GM19043 (cell line): ENCODE measurements around the gene ATP2B2.

Experiments used
- ATAC-seq: cut with Tn5 transposase; IDR thresholded peaks from one replicate; pipeline ENCODE4 v1.9.1; 2021; ENCODE audit warnings: low read depth; ENCODE audit not compliant: unreplicated experiment

ATP2B2 gene

DNA sequence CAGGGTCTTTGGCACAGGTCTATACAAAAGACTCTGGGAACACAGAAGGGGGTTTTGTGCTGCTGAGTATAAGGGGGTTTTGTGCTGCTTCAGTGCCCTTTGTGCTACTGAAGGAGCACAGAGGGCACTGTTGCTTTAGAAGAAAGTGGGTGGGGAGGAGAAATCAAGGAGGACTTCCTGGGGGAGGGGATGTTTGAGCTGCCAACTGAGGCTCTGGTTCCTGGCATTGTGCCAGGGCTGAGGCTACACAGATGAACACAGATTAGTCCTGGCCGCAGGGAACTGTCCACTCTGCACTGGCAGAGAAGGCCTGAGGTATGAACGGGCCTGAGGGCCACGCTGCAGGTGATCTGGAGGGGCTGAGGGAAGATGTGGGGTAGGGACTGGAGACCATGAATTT, 152.2 kb downstream of the ATP2B2 start:
- ATAC-seq: no peak

DNA sequence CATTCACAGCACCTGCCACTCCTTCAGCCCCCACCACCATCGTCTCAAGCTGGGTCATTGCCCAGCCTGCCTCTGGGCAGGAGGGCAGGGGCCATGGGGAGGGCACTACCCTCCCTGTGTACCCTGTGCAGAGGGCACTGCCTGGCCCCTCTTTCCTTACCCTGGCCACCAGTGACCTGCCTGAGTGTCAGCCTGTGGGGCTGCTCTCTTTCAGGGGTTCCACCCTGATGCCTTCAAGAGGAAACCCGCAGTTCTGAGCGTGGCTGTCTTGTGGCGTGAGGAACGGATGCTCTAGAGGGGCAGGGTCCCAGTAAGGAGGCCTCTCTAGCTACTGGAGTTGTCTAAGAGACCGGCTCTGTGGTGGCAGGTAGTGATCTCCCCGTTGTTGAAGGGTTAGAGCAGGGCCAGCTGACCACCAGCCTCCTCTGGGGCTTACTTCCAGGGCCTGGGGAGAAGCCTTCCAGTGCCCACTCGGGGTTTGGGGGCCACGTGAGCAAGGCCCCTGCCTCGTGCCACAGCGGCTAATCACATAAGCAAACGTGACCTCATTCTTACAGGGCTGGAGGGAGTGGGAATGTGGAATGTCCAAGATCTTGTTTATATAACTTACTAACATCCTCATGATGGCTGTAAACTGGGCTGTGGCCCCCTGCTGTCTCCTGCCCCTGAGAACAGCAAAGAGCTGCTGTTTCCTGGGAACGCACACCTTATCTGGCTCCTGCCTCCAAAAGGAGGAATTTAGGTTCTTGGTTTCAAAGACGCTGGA, 153.1 kb downstream of the ATP2B2 start:
- no peak for ATAC-seq

DNA sequence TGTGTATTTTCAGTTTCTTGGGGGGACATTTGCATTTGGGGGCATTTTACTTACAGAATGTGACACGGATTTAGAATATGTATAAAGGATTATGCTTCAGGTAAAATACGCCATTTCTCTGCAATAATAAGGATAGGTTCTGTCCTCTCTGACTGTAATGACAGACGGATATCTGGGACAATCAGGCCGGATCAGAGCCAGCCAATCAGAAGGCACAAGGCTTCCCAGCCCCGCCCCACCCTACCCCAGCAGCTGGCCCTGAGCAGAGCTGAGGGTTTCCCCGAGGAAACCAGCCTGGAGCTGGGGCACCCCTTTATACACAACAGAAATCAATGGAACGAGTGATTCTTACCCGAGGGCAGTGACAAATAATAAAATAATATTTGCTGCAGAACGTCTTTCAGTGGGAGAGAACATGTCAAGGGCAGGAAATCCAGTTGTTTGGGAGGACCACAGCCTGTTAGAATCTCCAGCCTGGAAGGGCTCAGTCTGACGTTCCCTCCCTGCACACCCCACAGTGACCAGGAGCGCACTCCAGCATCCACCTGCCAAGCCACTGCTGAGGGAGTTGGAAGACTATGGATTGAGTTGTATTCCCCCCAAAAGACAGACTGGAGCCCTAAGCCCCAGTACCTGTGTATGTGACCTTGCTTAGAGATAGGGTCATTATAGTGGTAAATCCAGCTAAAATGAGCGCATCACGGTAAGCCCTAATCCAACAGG, 154.2 kb downstream of the ATP2B2 start:
- ATAC-seq: no peak

DNA sequence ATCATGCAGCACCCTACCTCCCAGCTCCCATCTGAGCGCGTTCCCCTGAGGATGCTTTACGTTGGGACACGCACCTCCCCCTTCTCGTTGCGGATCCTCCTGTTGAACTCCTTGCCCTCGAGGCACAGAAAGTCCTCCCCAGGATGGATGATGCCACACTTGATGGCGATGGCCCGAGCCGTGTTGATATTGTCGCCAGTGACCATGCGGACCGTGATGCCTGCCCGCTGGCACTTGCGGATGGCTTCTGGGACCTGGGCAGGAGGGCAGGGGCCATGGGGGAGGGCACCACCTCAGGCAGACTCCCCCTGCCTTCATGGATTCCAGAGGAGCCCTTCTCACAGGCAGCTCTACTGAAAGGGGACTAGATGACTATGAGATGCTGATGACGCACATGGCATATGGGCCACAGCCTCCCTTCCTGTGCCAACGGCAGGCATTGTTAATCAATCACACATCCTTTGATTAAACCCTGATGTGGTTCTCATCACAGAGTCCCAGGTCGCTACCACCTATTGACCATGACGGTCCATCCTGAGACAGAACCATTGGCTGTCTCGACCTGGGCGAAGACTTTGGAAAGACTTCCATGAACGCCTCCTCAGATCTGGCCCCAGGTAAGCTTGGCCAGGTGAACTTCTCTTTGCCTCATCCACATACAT, 154.9 kb downstream of the ATP2B2 start:
- no peak for ATAC-seq

DNA sequence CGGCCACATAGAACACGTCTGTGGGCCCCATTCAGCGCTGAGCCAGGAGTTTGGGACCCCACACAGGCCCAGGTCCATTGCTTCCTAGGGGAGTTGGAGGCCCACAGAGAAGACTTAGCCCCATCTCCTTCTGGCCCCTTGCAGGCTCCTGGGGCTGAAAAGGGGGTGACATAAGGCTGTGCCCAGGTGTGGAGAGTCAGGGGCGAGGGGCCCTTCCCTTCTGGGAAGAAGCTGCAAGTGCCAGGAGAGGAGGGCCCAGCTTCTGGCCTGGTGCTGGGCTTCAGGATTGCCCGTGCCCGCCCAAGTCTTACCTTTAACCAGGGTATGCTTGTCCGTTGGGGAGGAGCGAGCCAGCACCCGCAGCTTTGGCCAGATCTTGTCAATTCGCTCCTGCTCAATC, 155.6 kb downstream of the ATP2B2 start:
- ATAC-seq: no peak

DNA sequence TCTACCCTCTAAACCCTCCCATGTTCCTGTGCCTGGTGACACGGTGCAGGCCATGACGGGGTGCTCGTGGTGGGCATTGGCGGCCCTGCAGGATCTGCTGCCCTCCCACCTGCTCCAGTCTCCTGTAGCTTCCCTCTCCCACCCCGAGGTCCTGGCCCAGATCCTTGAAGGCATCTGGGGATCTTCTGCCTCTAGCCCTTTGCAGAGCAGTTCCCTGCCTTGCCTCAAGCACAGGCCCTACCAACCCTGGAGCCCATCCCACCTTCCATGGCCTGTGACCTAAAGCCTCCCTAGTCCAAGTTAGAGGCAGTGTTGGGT, 157.0 kb downstream of the ATP2B2 start:
- no peak for ATAC-seq

DNA sequence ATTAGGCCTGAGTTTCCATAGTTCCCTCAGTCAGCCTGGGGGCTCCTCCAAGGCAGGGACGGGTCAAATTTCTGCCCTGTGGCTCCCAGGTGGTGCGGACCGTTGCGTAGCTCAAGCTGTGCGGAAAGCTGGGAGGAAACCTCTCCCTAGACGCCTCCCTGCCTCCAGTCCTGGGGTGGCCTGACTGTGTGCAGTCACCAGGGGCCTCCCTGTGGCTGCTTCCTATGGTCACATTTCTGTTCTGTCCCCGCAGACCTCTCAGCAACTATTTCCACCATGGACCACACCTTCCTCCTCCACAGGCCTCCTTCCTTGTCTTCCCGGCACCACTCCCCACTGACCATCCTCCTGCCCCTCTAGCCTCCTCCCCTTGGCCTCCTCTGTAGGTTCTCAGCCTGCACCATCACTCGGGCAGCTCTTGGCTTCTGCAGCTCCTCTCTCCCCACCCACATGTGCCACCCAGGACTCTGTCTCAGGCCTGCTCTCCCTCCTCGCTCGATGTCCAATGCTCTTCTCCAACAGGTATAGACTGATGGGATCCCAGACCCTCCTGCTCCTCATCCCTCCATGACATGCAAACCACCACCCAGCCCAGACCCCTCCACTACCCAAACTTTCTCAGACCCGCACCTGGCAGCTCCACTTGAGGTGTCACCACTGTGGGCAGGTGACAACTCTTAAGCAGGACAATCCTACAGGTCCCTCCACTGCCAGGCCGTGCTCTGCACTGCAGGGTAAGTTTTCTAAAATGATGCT, 157.6 kb downstream of the ATP2B2 start:
- no peak for ATAC-seq

DNA sequence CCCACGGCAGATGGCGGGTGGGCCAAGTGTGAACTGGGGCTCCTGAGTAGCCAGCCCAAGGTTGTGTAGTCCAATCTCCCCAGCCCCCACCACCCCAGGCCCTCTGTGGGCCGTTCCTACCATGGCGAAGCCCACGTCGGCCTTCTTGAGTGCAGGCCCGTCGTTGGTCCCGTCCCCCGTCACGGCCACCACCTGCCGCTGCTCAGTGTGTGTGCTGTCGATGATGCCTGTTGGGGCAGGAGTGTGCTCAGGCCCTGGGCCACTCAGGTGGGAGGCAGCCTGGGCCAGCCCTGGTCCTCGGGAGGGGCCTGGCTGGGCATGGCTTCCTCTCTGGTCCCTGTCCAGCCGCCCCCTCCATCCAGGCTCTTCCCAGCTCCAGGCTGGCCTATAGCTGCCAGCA, 159.5 kb downstream of the ATP2B2 start:
- no peak for ATAC-seq

DNA sequence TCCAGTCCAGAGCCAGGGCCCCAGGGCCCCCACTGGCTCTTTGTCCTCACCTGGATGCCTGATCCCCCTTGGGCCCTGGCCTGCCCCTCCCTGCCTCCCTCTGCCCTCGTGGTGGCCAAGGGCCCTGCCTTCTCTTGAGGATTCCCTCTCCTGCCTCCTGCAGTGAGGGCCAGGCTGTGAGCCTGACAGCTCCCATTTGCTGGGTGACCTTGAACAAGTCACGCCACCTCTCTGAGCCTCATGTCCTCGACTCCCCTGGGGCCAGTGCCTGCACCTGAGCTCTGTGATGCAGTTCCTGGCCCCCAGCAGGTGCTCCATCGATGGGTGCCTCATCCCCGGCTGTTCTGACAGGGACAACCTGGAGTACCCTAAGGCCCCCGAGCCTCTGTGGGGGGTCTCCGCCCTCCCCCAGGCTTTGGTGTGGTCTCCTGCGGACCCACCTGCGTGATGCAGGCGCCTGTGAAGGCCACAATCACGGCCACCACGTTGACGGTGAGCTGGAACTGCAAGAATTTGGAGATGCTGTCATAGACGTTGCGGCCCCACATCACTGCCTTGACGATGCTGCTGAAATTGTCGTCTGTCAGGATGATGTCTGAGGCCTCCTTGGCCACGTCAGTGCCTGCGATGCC, 160.3 kb downstream of the ATP2B2 start:
- ATAC-seq: no peak

DNA sequence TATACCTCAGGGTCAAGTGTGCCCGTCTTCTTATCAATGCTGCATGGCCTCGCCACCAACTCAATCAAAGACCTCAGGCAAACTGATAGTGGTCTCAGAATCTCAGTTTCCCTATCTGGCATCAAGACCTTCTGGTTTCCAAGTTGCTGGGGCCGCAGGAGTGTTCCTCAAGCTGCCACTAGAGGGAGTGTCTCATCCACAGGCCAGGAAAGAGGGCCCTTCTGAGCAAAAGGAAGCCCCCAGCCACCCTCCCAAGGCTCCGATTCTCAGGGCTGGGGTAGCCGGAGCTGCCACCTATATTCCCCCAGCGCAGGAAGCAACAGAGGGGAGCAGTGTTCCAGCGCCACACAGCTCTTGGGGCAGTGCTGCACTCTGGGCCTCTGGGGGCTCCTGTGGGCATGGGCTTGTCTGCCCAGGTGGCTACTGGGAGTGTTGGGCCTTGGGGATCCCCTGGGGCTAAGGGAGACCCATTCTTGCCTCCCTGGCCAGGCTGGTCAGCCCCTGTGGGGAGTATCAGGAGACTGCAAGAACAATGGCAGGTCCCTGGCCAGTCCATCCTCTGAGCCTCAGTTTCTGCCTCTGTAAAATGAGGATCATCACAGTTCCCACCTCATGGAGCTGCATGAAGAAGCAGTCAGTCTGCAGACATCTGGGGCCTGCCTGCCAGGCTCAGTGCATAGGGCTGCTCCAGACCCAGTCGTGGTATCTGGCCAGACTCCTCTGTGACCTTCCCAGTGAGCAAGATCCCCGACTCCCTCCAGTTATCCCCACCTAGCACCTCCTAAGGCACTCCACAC, 161.0 kb downstream of the ATP2B2 start:
- ATAC-seq: no peak

DNA sequence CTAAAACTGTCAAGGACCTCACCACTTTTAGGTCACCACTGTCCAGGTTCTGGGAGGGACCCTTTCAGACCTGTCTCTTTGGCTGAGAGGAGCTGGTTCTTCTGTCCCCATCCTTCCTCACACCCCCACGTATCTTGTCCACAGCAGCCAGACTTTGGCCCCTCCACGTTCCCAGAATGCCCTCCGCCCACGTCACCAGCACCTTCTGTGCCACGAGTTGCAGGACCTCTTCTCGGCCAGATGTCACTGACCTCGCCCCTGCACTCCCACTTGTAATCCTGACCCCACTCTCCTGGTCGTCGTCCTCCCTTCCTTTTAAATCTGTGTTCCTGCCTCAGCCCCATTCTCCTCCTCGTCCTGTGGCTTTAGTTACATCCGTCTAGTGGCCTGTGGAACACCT, 161.9 kb downstream of the ATP2B2 start:
- ATAC-seq: no peak

DNA sequence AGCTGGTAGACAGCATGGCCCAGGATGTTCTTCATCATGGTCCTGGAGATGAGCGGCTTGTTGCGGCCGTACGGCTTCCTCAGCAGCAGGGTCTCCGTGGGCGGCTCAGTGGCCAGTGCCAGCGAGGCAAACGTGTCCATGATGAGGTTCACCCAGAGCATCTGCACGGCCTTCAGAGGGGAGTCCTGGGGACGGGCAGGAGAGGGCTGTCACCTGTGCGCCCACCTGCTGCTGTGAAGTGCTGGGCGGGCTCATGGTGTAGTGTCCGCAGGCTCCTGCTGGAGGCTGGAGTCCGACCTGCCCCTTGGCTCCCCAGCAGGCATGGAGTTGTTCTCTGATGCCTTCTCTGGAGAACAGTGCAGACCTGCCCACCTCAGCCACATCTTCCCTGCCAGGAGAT, 162.6 kb downstream of the ATP2B2 start:
- ATAC-seq: no peak

DNA sequence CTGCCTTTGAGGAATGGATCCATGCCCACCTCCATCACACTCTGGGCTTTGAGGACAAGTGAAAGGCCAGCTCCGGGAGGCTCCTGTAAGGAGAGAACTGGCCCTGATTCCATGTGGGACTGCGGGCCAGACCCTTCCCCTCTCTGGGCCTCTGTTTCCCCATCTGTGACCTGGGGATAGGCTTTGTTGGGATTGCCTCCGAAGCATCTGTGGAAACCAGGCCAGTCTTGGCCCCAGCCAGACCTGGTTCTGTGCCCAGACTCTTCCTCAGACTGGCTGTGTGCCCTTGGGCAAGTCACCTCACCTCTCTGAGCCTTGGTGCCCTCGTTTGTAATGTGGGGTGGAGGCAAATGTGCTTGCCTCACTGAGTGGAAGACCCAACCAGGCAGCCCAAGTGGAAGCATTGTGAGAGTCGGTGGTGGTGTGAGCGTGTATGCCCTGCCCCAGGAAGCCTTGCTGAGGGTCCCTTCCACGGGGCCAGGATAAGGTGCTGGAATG, 163.4 kb downstream of the ATP2B2 start:
- ATAC-seq: no peak

DNA sequence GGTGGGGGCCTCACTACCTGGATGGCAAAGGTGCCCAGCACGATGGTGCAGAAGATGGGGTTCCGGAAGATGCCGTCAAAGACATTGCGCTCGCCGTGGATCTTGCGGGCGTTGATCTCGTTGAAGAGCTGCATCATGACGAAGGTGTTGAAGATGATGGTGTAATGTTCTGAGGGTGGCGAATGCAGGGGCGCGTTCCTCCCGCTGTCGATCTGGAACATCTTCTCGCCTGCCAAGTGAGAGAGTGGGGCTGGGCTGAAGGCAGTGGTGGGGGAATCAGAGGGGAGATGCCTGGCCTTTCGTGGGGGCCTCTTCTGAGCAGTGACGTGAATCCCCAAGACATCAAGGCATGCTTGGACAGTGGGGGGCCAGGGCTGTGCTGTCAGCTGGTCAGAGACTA, 164.9 kb downstream of the ATP2B2 start:
- no peak for ATAC-seq

DNA sequence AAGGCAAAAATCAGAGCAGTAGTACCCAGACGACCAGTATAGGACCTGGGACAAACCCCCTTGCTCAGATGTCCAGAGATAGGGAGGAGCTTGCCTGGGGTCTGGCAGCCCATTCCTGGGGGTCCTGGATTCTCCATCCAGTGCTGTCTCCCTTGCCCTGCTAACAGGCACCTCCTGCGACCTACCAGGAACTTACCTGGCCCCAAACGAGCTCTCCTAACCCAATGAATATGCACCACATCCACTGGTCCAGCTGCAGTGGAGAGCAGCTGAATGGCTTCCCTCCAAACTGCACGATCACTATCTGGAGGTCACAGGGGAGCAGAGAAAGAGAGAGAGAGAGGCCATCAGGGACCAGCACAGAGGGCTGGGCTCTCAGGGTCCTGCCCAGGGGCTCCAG, 165.3 kb downstream of the ATP2B2 start:
- no peak for ATAC-seq

DNA sequence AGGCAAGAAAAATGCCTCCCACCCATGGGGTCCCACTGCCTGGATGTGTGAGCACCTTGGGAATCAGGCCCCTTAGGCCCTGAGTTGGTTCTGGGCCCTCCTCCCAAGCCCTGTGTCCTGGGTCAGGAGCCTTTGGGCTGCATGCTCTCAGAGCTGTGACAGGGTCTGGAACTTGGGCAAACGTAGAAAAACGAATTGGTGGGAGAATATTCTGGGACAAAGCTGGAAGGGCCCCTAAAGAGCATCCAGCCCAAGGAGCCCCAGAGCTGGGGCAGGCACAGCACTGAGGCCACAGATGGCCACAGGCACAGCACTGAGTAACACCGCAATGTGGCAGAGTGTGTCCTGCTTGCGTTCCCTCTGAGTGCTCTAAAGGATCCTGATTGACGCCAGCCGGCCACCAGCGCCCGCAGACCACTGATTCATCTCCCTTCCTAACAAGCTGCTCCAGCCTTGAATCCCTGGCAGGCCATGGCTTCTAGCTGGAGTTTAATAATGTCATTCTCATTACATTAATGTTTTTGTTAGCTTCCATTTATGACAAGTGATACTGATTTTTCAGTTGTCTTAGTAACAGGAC, 165.9 kb downstream of the ATP2B2 start:
- no peak for ATAC-seq

DNA sequence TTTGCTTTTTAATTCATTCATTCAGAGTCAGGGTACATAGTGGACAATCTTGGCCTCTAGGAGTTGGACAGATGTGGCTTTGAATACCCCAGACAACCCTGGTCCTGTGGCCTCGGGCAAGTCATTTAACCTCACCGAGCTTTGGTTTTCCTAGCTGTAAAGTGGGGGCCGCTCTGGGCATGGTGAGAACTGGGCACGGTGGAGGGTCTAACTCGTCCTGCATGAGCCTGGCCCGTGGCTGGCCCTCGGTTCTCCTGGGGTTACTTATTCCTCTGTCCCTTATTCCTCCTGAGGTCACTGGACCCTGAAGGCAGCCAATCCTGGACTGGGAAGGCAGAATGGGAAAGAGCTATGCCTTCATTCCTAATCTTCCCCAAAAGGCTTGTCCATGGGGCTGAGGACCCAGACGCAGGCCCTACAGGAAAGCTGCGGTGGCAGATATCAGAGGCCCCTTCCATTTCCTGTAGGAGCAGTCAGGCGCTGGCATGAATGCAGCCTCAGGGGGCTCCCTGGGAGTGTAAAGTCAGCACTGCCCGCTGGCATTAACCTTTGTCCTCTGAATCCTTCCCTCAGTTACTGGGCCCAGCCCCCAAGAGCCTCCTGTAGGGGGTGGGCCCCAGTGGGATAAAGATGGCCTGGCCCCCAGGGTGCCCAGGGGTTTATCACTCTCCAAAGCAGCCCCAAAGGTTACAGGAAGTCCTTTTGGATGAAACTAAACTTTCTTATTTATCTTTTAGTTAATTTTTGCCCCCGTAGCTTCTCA, 166.6 kb downstream of the ATP2B2 start:
- ATAC-seq: no peak

DNA sequence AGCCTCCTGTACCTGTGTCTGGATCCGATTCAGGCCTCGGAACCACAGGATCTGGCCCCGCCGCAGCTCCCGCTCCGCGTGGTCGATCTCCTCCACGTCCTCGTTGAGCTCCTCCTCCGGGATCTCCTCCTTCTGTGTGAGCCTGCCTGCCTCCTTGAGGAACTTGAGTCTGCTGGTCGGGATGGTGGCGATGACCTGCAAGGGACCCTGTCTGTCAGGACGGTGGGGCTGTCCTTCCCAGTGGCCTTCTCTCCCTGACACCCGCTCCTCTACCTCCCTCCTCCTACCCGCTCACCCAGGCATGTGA, 167.3 kb downstream of the ATP2B2 start:
- no peak for ATAC-seq
